GM19324 (cell line): ENCODE measurements around the gene C1QA.

Experiments used
- ATAC-seq: cut with Tn5 transposase; IDR thresholded peaks from one replicate; pipeline ENCODE4 v1.9.1; 2021; ENCODE audit warnings: mild to moderate bottlenecking, moderate library complexity; ENCODE audit not compliant: unreplicated experiment, low FRiP score

C1QA gene

GRCh38 chr1:22612671-22613571, 23.5 kb upstream of the C1QA start:
- no peak for ATAC-seq

GRCh38 chr1:22613572-22613918, 22.9 kb upstream of the C1QA start:
- ATAC-seq, result no peak

- no peak for ATAC-seq
These were observed 22.5 kb upstream of the C1QA start for GRCh38 chr1:22613951-22614350.

- ATAC-seq, result no peak
These were observed 20.5 kb upstream of the C1QA start for GRCh38 chr1:22615886-22616285.

GRCh38 chr1:22616571-22616970, 19.9 kb upstream of the C1QA start:
- ATAC-seq, result no peak

GRCh38 chr1:22618056-22618455, 18.4 kb upstream of the C1QA start:
- no peak for ATAC-seq

- ATAC-seq, result no peak
These were observed 17.2 kb upstream of the C1QA start for GRCh38 chr1:22619252-22619651.

- no peak for ATAC-seq
These were observed 16.6 kb upstream of the C1QA start for GRCh38 chr1:22619798-22620197.

GRCh38 chr1:22621761-22622160, 14.7 kb upstream of the C1QA start:
- ATAC-seq, result no peak

- no peak for ATAC-seq
These were observed 11.0 kb upstream of the C1QA start for GRCh38 chr1:22625262-22625925.

- no peak for ATAC-seq
These were observed 9.9 kb upstream of the C1QA start for GRCh38 chr1:22626237-22627157.

- no peak for ATAC-seq
These were observed 9.1 kb upstream of the C1QA start for GRCh38 chr1:22627331-22627730.

GRCh38 chr1:22628698-22629444, 7.6 kb upstream of the C1QA start:
- no peak for ATAC-seq

GRCh38 chr1:22629886-22630285, 6.5 kb upstream of the C1QA start:
- no peak for ATAC-seq

GRCh38 chr1:22633697-22634463, 2.5 kb upstream of the C1QA start:
- ATAC-seq, result no peak

- no peak for ATAC-seq
These were observed 992 bp upstream of the C1QA start for GRCh38 chr1:22635436-22635835.

GRCh38 chr1:22636927-22637326, 499 bp downstream of the C1QA start:
- ATAC-seq, result no peak

GRCh38 chr1:22637907-22638445, 1.5 kb downstream of the C1QA start:
- no peak for ATAC-seq
